HG02938 (cell line): ENCODE results near the gene DLGAP3.
"Not testable (repeated sequence)": the region's sequence is repeated elsewhere in the genome, so short reads cannot be mapped to it uniquely, and the experiment has no call there.

Experiments used
- ATAC-seq: cut with Tn5 transposase; IDR thresholded peaks from one replicate; pipeline ENCODE4 v1.9.1; 2021; ENCODE audit warnings: mild to moderate bottlenecking, moderate library complexity; ENCODE audit not compliant: unreplicated experiment

The DLGAP3 gene

GRCh38 chr1:34842952-34843371 is 86.5 kb downstream of the DLGAP3 start:
- no peak for ATAC-seq

GRCh38 chr1:34842073-34842472 is 87.4 kb downstream of the DLGAP3 start:
- no peak for ATAC-seq

- no peak for ATAC-seq
Measured at GRCh38 chr1:34840426-34840825, 89.0 kb downstream of the DLGAP3 start.

GRCh38 chr1:34839526-34840305 is 89.7 kb downstream of the DLGAP3 start:
- ATAC-seq: no peak

- no peak for ATAC-seq
Measured at GRCh38 chr1:34833711-34834110, 95.7 kb downstream of the DLGAP3 start.

- ATAC-seq: no peak
Measured at GRCh38 chr1:34831721-34832246, 97.7 kb downstream of the DLGAP3 start.

GRCh38 chr1:34829250-34829649 is 100.2 kb downstream of the DLGAP3 start:
- ATAC-seq: no peak

- ATAC-seq: no peak
Measured at GRCh38 chr1:34828611-34829010, 100.8 kb downstream of the DLGAP3 start.

- ATAC-seq: no peak
Measured at GRCh38 chr1:34827341-34827941, 102.0 kb downstream of the DLGAP3 start.

- ATAC-seq: no peak
Measured at GRCh38 chr1:34825455-34826091, 103.9 kb downstream of the DLGAP3 start.

GRCh38 chr1:34824817-34825454 is 104.5 kb downstream of the DLGAP3 start:
- no peak for ATAC-seq

GRCh38 chr1:34822202-34822601 is 107.2 kb downstream of the DLGAP3 start:
- no peak for ATAC-seq

- ATAC-seq: not testable (repeated sequence)
Measured at GRCh38 chr1:34818862-34819261, 110.6 kb downstream of the DLGAP3 start.

GRCh38 chr1:34816778-34817177 is 112.7 kb downstream of the DLGAP3 start:
- ATAC-seq: no peak

- no peak for ATAC-seq
Measured at GRCh38 chr1:34816332-34816731, 113.1 kb downstream of the DLGAP3 start.
